ENCODE results near the gene POLR3A.
"Not testable (repeated sequence)": the region's sequence is repeated elsewhere in the genome, so short reads cannot be mapped to it uniquely, and the experiment has no call there.

The POLR3A gene

DNA sequence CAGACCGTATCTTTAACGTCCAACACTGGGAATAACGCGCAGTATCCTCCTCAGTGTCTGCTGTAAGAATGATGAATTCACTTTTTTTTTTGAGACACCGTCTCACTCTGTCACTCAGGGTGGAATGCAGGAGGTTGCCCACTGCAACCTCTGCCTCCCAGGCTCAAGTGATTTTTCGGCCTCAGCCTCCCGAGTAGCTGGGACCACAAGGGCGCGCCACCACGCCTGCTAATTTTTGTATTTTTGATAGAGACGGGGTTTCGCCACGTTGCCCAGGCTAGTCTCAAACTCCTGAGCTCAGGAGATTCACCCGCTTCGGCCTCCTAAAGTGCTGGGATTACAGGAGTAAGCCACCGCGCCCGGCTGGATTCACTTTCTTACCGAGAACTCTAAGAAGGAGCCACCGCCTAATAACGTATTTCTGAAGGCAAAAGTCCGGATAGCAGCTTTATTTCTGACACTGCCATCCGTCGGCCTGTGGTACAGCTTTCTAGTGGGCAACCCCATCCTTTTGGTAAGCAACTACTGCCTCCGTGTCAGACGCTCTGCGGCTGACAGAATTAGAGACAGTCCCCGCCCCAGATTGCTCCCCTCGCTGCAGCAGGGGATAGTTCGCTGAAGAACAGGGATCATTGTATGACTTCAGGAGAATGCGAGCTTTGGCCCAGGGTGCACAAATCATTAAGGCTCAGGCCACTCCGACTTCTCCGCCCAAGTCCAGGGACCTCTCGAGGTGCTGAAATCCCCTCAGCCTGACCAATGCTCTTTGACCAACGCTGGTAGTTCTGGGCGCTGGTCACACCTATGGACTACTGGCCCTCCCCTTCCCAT, 662 bp downstream of the POLR3A start:
- DNase-seq (ENCODE audit: low read depth) = no peak

DNA sequence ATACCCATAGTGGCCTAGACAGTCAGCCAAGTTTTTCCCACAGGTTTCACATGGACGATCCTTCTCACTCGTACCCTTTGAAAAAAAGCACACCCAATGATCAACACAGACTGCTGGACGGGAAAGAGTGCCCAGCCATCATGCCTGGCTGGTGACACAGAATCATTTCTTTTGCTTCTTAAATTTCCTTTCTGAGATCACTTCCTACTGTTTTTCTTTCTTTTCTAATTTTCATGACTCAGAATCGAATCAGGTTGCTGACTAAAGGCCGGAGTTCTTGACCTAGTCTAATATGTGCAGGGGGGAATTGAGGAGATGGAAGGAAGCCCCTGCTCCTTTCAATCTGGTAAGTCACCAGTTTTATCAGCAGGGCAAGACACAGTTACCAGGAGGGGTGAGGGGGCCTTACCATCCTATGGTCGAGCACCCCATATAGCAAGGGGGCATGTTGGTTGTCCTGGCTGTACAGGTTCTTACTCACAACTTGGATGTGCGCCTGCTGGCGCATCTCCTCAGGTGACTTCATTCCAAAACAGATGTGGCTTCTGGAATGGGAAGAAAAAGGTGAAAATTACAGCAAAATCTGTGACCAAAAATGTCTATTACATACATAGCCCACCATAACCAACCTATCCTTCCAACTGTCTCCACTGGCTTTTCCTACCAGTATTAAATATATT, 3.5 kb downstream of the POLR3A start:
- no peak overlapping the region for H3K4me3 ChIP-seq (ENCODE audit: low read depth, low read length)
- DNase-seq (ENCODE audit: low read depth) = no peak

More for the DNA sequence above, 662 bp downstream of the POLR3A start:
- peak overlapping the region; percentile 91 for H3K4me3 ChIP-seq (ENCODE audit: low read depth, low read length)

DNA sequence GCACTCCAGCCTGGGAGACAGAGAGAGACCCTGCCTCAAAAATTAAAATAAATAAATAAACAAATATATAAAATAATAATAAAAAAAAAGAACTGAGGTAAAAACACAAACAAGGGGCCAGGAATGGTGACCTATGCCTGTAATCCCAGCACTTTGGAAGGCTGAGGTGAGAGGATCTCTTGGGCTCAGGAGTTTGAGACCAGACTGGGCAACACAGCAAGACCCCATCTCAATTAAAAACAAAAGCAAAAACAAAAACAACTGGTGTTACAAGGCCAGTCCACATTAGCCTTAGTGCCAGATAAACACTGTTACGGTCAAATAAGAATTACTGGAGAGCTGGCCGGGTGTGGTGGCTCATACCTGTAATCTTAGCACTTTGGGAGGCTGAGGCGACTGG, 5.6 kb downstream of the POLR3A start:
- DNase-seq (ENCODE audit: low read depth) = no peak

DNA sequence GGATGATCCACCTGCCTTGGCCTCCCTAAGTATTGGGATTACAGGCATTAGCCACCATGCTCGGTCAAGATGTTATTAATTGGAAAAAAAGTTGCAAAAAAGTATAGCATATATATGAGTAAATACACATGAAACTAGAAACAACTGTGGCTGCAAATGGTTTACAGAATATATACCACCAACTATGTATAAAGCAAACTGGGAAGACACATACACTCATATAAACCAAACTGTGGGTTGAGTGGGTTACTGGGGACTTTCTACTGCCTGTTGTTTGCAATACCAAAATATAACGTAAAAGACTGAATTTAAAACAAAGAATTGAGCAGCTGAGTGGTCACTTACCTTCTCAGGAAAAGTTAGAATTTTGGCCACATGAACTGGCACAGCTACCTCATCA, 8.1 kb downstream of the POLR3A start:
- H3K4me3 ChIP-seq (ENCODE audit: low read depth, low read length) = no peak overlapping the region
- DNase-seq (ENCODE audit: low read depth) = no peak

More for the DNA sequence above, 5.6 kb downstream of the POLR3A start:
- no peak overlapping the region for H3K4me3 ChIP-seq (ENCODE audit: low read depth, low read length)

- no peak for DNase-seq (ENCODE audit: low read depth)
- no peak overlapping the region for H3K4me3 ChIP-seq (ENCODE audit: low read depth, low read length)
Observed at GRCh38 chr10:78019264-78019663, 10.1 kb downstream of the POLR3A start.

GRCh38 chr10:78017856-78018255, 11.5 kb downstream of the POLR3A start:
- DNase-seq (ENCODE audit: low read depth) = no peak
- H3K4me3 ChIP-seq (ENCODE audit: low read depth, low read length) = no peak overlapping the region

- no peak overlapping the region for H3K4me3 ChIP-seq (ENCODE audit: low read depth, low read length)
- DNase-seq (ENCODE audit: low read depth) = no peak
Observed at GRCh38 chr10:78015546-78015945, 13.8 kb downstream of the POLR3A start.

GRCh38 chr10:78013564-78013963, 15.8 kb downstream of the POLR3A start:
- H3K4me3 ChIP-seq (ENCODE audit: low read depth, low read length) = no peak overlapping the region
- no peak for DNase-seq (ENCODE audit: low read depth)

GRCh38 chr10:78011065-78011464, 18.2 kb downstream of the POLR3A start:
- H3K4me3 ChIP-seq (ENCODE audit: low read depth, low read length) = no peak overlapping the region
- no peak for DNase-seq (ENCODE audit: low read depth)

- no peak for DNase-seq (ENCODE audit: low read depth)
- no peak overlapping the region for H3K4me3 ChIP-seq (ENCODE audit: low read depth, low read length)
Observed at GRCh38 chr10:78010278-78010677, 19.0 kb downstream of the POLR3A start.

- DNase-seq (ENCODE audit: low read depth) = no peak
- H3K4me3 ChIP-seq (ENCODE audit: low read depth, low read length) = no peak overlapping the region
Observed at GRCh38 chr10:78009662-78010061, 19.7 kb downstream of the POLR3A start.

DNA sequence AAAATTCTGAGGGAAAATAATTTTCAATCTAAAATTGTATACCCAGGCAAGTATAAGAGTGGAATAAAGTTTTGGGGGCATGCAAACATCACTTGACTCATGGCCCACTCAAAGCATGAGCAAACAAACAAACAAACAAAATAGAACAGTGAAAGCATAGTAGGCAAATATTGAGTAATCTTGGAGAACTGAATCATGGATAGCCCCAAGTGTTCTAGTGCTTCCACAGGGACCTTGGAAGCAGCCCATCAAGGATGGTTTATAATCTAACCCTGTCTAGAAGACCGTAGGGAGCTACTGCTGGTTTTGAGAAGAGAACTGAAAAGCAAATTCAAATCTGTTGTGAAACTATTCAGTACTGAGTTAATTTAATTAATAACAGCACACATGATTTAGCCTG, 22.1 kb downstream of the POLR3A start:
- DNase-seq (ENCODE audit: low read depth) = no peak
- H3K4me3 ChIP-seq (ENCODE audit: low read depth, low read length) = no peak overlapping the region

DNA sequence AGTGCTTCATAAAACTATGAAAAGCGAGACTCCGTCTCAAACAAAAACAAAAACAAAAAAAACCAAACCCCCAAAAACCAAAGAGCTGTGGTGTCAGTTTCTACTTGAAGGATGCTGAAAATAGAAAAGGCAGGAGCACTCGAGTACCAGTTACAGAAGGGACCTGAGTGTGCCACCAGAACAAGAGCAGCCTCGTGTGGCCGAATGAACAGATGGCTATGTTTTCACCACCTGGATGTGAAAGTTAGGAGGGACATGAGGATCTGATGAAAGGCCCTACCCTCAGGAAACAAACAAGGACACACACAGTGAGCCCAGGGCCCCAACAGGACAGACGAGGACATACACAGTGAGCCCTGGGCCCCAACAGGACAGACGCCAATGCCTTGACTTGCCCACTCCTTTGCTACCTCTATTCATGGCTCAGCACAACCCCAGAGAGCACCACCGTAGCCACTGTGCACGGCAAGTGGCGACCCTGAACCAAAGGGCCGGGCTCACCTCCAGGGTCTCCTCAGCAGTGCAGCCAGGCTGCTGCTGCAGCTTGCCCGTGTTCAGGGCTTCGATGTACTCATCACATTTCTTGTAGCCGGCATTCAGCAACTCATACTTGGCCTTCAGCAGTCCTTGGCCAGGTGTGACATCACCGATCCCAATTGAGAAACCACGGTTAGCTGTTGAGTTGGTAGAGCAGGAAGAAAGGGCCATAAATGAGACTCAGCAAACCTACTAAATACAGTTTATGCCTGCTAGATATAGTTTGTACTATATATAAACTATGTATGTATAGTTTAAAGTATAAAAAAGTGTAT, 24.9 kb downstream of the POLR3A start:
- DNase-seq (ENCODE audit: low read depth) = no peak
- H3K4me3 ChIP-seq (ENCODE audit: low read depth, low read length) = no peak overlapping the region

GRCh38 chr10:78002541-78003288, 26.6 kb downstream of the POLR3A start:
- H3K4me3 ChIP-seq (ENCODE audit: low read depth, low read length) = no peak overlapping the region
- no peak for DNase-seq (ENCODE audit: low read depth)

GRCh38 chr10:78000956-78001472, 28.3 kb downstream of the POLR3A start:
- no peak for DNase-seq (ENCODE audit: low read depth)
- H3K4me3 ChIP-seq (ENCODE audit: low read depth, low read length) = no peak overlapping the region

GRCh38 chr10:78000206-78000605, 29.1 kb downstream of the POLR3A start:
- DNase-seq (ENCODE audit: low read depth) = no peak
- no peak overlapping the region for H3K4me3 ChIP-seq (ENCODE audit: low read depth, low read length)

GRCh38 chr10:77998780-77999179, 30.5 kb downstream of the POLR3A start:
- DNase-seq (ENCODE audit: low read depth); H3K4me3 ChIP-seq (ENCODE audit: low read depth, low read length): not testable (repeated sequence)

DNA sequence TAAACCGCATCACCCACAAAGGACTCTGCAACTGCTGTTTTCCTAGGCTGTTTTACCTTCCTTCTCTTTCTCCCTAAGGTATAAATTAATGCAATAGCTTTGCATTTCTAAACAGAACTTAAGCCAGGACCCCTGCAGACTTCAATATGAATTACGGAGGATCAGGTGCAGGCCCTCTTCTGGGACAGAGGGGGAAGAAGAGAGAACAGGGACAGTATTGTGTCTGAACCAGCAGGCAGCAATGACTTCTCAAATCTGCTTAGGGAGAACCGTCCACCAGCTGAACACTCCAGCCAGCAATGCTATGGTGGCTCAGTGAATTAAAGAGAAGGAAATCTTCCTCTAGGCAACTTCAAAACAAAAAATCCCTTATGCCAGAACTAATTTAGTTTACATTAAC, 35.7 kb downstream of the POLR3A start:
- DNase-seq (ENCODE audit: low read depth) = no peak
- H3K4me3 ChIP-seq (ENCODE audit: low read depth, low read length) = no peak overlapping the region

GRCh38 chr10:77989081-77989724, 40.1 kb downstream of the POLR3A start:
- H3K4me3 ChIP-seq (ENCODE audit: low read depth, low read length) = no peak overlapping the region
- DNase-seq (ENCODE audit: low read depth) = no peak
